GM12872 (cell line): ENCODE measurements around the gene ANXA7.

Source experiments
- CTCF ChIP-seq: IDR thresholded peaks from 3 replicates; pipeline ENCODE4 v1.5.1; 2011; ENCODE audit warnings: low read depth, mild to moderate bottlenecking, low read length, moderate library complexity; ENCODE audit not compliant: insufficient read depth

The ANXA7 gene

GRCh38 chr10:73413528-73414229 lies at the start of gene ANXA7:
Gene ANXA7, minus strand, starts transcription at chr10:73414058. Its CDS starts 13,202 bp downstream, at chr10:73400856.
- 0 out of 3 replicates have a peak, but pooled peaks have one; percentile 33 for TF ChIP-seq CTCF

GRCh38 chr10:73460897-73461296 lies 47.0 kb upstream of the ANXA7 start:
- TF ChIP-seq CTCF: no peak

GRCh38 chr10:73459683-73460314 lies 45.9 kb upstream of the ANXA7 start:
- no peak for TF ChIP-seq CTCF

- TF ChIP-seq CTCF: no peak
Observed at GRCh38 chr10:73456187-73456890, 42.5 kb upstream of the ANXA7 start.

- TF ChIP-seq CTCF: no peak
Observed at GRCh38 chr10:73449113-73449512, 35.3 kb upstream of the ANXA7 start.

GRCh38 chr10:73448384-73448783 lies 34.5 kb upstream of the ANXA7 start:
- TF ChIP-seq CTCF: no peak

GRCh38 chr10:73446926-73447325 lies 33.1 kb upstream of the ANXA7 start:
- TF ChIP-seq CTCF: no peak
